Heart left ventricle (tissue), 16 donors: Measurements from ENCODE around the gene FGFRL1. TPM values are rescaled to one million over a fixed set of nuclear protein-coding genes. Genes with fewer than 3 reads are reported as not detected.

Source experiments
- ATAC-seq, 4 donors: fragments of 200-7000 bp; cut with Tn5 transposase; one replicate each; pipeline ENCODE4 v1.9.1; 2020 to 2022; ENCODE audit warnings: moderate library complexity in 4 of 4, mild to moderate bottlenecking in 3 of 4, moderate number of reproducible peaks in 1 of 4
- DNase-seq, 5 donors: peaks; one replicate each; pipeline ENCODE4 v3.0.0-alpha.2; 2020
- H3K27ac ChIP-seq, 12 donors: fragments of 200-600 bp; sonication (generic) in 4 of 12; one replicate each; pipeline versions ENCODE4 v1.5.0 to v1.8.0; 2016 to 2022; ENCODE audit warnings: mild to moderate bottlenecking in 2 of 12
- H3K27me3 ChIP-seq, 9 donors: fragments of 200-600 bp; sonication (generic) in 2 of 9; one replicate each; pipeline versions ENCODE4 v1.5.1 to v1.8.0; 2016 to 2022; ENCODE audit warnings: mild to moderate bottlenecking in 3 of 9
- H3K36me3 ChIP-seq, 9 donors: fragments of 200-600 bp; sonication (generic) in 2 of 9; one replicate each; pipeline versions ENCODE4 v1.5.0 to v1.8.0; 2018 to 2022; ENCODE audit warnings: mild to moderate bottlenecking in 2 of 9
- H3K4me1 ChIP-seq, 12 donors: fragments of 200-600 bp; sonication (generic) in 4 of 12; one replicate each; pipeline versions ENCODE4 v1.5.0 to v1.8.0; 2016 to 2022; ENCODE audit warnings: mild to moderate bottlenecking in 3 of 12
- H3K4me3 ChIP-seq, 12 donors: fragments of 200-600 bp; sonication (generic) in 4 of 12; one replicate each; pipeline versions ENCODE4 v1.5.0 to v1.8.0; 2017 to 2022; ENCODE audit warnings: mild to moderate bottlenecking in 9 of 12, moderate library complexity in 4 of 12
- H3K9me3 ChIP-seq, 12 donors: fragments of 200-600 bp; sonication (generic) in 4 of 12; one replicate each; pipeline versions ENCODE4 v1.5.0 to v1.8.0; 2016 to 2022; ENCODE audit warnings: mild to moderate bottlenecking in 1 of 12
- POLR2A ChIP-seq, 2 donors: fragments of 450-650 bp; IDR thresholded peaks; one replicate each; pipeline ENCODE4 v1.6.1; 2017; ENCODE audit warnings: antibody characterized with exemption in 2 of 2, mild to moderate bottlenecking in 2 of 2, moderate library complexity in 2 of 2
- whole genome bisulfite sequencing, 4 donors: extraction: QIAGEN DNeasy Blood & Tissue Kit in 2 of 4; methylation state at CpG; one replicate each; pipeline versions ENCODE4 v1.1.5 to v1.1.7; 2013 to 2018; 5-methylcytosine and 5-hydroxymethylcytosine counted together
- intact Hi-C, 10 donors: fragments of 100-400 bp; cut with DNase I; formaldehyde crosslinking; loops; one replicate each; pipeline versions ENCODE4 v1.11.1 to v1.14.2; 2022
- polyA plus RNA-seq, 2 donors: library from polyadenylated mRNA; stranded (reverse); fragments of 200-250 nt; gene quantifications; one replicate each; pipeline ENCODE4 v1.2.3, GENCODE V29; 2013
- total RNA-seq, 9 donors: library from RNA; depleted of rRNA in 2 of 9; stranded (reverse); fragments of >200 nt in 2 of 9; fragmentation: NEBNext Ultra II Directional in 3 of 9; extraction: Animal tissue kit (Norgen Biotek cat#: 25700) in 3 of 9; gene quantifications; one replicate each; pipeline versions ENCODE4 v1.1.0 to v1.2.4, GENCODE V29; 2016 to 2023
- TF ChIP-seq, protein P1 (sequence below), 12 donors: fragments of 200-600 bp; sonication (generic) in 4 of 12; IDR thresholded peaks; one replicate each; pipeline versions ENCODE4 v1.5.0 to v1.8.0; 2018 to 2022; ENCODE audit warnings: antibody characterized with exemption in 12 of 12, mild to moderate bottlenecking in 5 of 12
- donor health status: ischemic (EF 13 %, LVEDD 7.1; RV severe dilation, severe dysfunction).
- donor health status: healthy with polysubstance abuse.
- donor health status: DM: no; HTN: yes; CAD: no.
- donor health status: DM: no; HTN: no; CAD: no.
- donor health status: ischemic (EF 25% LVEDD 6.9; RV normal size, moderate dysfunction).
- donor health status: ischemic (EF 25% LVEDD 5.7; RV mildly dilated, moderate dysfunction).
- donor health status: healthy.
- donor health status: DM: yes; HTN: yes; CAD: no.
- donor health status: ischemic (EF 35%, LVEDD 5.7; RV mildly dilated, moderate dysfunction).
- donor health status: nonischemic (EF 11% LVEDD 7.7; RV severe dilation, severe dysfunction).
- donor health status: DM: yes; HTN: yes; CAD: no.
- donor health status: PGD.
- donor health status: ischemic (EF 29% LVEDD 5.4; RV normal size, mild dysfunction).
- donor health status: nonischemic (EF 23%, LVEDD 6.1; RV moderate dilation, normal function).

Gene FGFRL1
- total and polyA plus RNA-seq, 11 donors, result 23.6 to 90.7 (median 30.6) TPM

- peaks cover 0 to 6% (median 0%) of the 10 kb centered on the region in 9 donors for H3K36me3 ChIP-seq
- ATAC-seq, result no peak
- intact Hi-C loops, result no loop called here
- no peak for TF ChIP-seq POLR2A (IDR thresholded peaks at IDR 0.05)
- TF ChIP-seq, protein P1, sequence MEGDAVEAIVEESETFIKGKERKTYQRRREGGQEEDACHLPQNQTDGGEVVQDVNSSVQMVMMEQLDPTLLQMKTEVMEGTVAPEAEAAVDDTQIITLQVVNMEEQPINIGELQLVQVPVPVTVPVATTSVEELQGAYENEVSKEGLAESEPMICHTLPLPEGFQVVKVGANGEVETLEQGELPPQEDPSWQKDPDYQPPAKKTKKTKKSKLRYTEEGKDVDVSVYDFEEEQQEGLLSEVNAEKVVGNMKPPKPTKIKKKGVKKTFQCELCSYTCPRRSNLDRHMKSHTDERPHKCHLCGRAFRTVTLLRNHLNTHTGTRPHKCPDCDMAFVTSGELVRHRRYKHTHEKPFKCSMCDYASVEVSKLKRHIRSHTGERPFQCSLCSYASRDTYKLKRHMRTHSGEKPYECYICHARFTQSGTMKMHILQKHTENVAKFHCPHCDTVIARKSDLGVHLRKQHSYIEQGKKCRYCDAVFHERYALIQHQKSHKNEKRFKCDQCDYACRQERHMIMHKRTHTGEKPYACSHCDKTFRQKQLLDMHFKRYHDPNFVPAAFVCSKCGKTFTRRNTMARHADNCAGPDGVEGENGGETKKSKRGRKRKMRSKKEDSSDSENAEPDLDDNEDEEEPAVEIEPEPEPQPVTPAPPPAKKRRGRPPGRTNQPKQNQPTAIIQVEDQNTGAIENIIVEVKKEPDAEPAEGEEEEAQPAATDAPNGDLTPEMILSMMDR (IDR thresholded peaks at IDR 0.05), result no peak
- H3K4me1 ChIP-seq, result peaks cover 0 to 15% (median 1%) of the 10 kb centered on the region in 12 donors
- 69 to 100% (median 74%) methylated on average over 1 to 12 of the region's 12 CpGs for WGBS, 4 donors
- no peak for DNase-seq
- H3K27me3 ChIP-seq, result peaks cover 0 to 53% (median 4%) of the 10 kb centered on the region in 9 donors
- H3K4me3 ChIP-seq, result no peak overlapping the region
- H3K9me3 ChIP-seq, result no peaks in the 10 kb centered on the region
- H3K27ac ChIP-seq, result no peak overlapping the region
These were observed 18.6 kb downstream of the FGFRL1 start for GRCh38 chr4:1030031-1030430.

DNA sequence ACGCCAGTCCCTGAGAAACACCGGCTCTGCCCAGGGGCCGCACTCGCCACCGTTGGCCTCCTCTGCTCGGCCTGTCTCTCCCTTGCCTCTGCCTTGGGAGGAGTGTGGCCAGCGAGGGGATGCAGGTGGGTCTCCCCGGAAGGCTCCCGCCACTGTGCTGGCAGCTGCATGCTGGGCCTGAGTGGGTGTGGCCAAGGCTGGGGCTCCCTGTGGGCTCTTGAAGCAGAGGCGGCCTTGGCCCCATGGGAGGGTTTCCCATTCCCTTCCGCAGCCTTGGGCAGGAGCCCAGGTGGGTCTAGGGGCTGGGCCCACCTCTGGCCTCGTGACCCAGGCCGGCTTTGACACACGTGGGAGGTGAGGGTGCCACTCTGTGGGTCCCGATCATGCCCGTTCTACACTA lies 19.1 kb downstream of the FGFRL1 start:
- H3K4me3 ChIP-seq, result no peak overlapping the region
- H3K27me3 ChIP-seq, result peaks cover 0 to 53% (median 4%) of the 10 kb centered on the region in 9 donors
- intact Hi-C loops, result no loop called here
- no peaks in the 10 kb centered on the region for H3K9me3 ChIP-seq
- 69 to 86% (median 74%) methylated on average over 2 to 16 of the region's 16 CpGs for WGBS, 4 donors
- peaks cover 0 to 15% (median 1%) of the 10 kb centered on the region in 12 donors for H3K4me1 ChIP-seq
- peaks cover 0 to 2% (median 0%) of the 10 kb centered on the region in 9 donors for H3K36me3 ChIP-seq
- ATAC-seq (no peak), DNase-seq (no peak)
- TF ChIP-seq, protein P1 (IDR thresholded peaks at IDR 0.05), result no peak
- no peak for TF ChIP-seq POLR2A (IDR thresholded peaks at IDR 0.05)
- H3K27ac ChIP-seq, result no peak overlapping the region

DNA sequence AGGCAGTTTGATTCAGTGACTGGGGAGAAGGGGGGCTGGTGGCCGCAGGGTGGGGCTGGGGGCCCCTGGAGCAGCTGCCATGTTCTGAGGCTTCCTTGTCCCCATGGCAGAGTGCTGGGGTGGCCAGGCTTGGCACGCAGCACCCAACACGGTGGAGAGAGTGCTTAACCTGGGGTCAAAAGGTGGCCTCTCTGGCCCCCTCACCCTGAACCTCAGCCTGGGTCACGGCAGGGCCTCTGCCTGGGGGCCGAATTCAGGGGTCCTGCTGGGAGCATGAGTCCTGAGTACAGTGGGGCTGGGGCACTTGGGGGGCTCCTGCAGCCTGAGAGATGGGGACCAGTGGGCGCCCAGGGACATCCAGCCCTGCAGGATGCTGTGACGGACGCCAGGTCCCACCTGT lies 19.9 kb downstream of the FGFRL1 start:
- intact Hi-C loops, result no loop called here
- peaks cover 0 to 53% (median 4%) of the 10 kb centered on the region in 9 donors for H3K27me3 ChIP-seq
- WGBS, 4 donors, result 77 to 90% (median 81%) methylated on average over 6 to 8 of the region's 8 CpGs
- H3K4me1 ChIP-seq, result peaks cover 0 to 15% (median 1%) of the 10 kb centered on the region in 12 donors
- H3K27ac ChIP-seq, result no peak overlapping the region
- H3K4me3 ChIP-seq, result no peak overlapping the region
- ATAC-seq (no peak), DNase-seq (no peak)
- TF ChIP-seq, protein P1 (IDR thresholded peaks at IDR 0.05), result no peak
- no peak for TF ChIP-seq POLR2A (IDR thresholded peaks at IDR 0.05)
- no peaks in the 10 kb centered on the region for H3K36me3 ChIP-seq
- H3K9me3 ChIP-seq, result no peaks in the 10 kb centered on the region

GRCh38 chr4:1031956-1032795 lies 20.8 kb downstream of the FGFRL1 start:
- 53 to 63% (median 61%) methylated on average over 28 to 37 of the region's 37 CpGs for WGBS, 4 donors

More at GRCh38 chr4:1031956-1032795, 20.8 kb downstream of the FGFRL1 start:
- DNase-seq (no peak), ATAC-seq (no peak)
- Histone ChIP-seq H3K4me1 (peaks cover 0 to 15% (median 1%) of the 10 kb centered on the region in 12 donors), H3K9me3 (no peaks in the 10 kb centered on the region), H3K36me3 (no peaks in the 10 kb centered on the region), H3K27me3 (peaks cover 0 to 53% (median 4%) of the 10 kb centered on the region in 9 donors), H3K27ac (no peak overlapping the region), H3K4me3 (no peak overlapping the region)
- no peak for TF ChIP-seq POLR2A (IDR thresholded peaks at IDR 0.05)
- TF ChIP-seq, protein P1 (IDR thresholded peaks at IDR 0.05), result no peak
- intact Hi-C loops, result no loop called here
